ENCODE results near the gene NALCN. TPM values are rescaled to one million over a fixed set of nuclear protein-coding genes. Genes with fewer than 3 reads are reported as not detected.

Gene NALCN
- total RNA-seq, 4 donors from 2014 or later: 0.47 to 0.57 TPM; not detected in 2

DNA sequence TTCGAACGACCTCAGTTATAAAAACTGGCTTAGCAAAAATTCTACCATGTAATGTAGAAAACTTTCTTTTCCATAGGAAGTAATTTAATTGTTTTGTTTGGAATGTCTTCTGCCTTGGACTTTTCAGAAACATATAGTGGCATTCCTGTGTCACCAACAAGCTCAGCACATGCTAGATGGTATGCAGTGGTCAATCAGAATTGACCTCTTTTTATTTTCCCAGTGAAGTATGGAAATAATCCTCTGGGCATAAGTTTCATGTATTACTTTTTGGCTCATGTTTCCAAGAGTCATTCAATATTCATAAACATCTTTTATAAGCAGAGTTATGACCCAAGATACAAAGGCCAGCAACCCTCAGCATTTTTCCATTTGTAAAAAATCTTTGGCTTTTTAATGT lies 33.6 kb downstream of the NALCN start:
- WGBS, 2 donors: 78 to 81% methylated on average over 2 of the region's 2 CpGs
- Histone ChIP-seq H3K36me3 (no peaks in the 10 kb centered on the region), H3K27me3 (no peaks in the 10 kb centered on the region), H3K27ac (no peak overlapping the region), H3K4me3 (no peak overlapping the region), H3K4me1 (no peaks in the 10 kb centered on the region), H3K9me3 (no peaks in the 10 kb centered on the region)
- no peak for DNase-seq
- TF ChIP-seq POLR2A (IDR thresholded peaks at IDR 0.05): no peak
- no peak for TF ChIP-seq CTCF (IDR thresholded peaks at IDR 0.05)
- intact Hi-C loops (cut with DNase I): no loop called here

GRCh38 chr13:101382086-101382485 lies 34.2 kb downstream of the NALCN start:
- Histone ChIP-seq H3K4me3 (no peak overlapping the region), H3K27me3 (no peaks in the 10 kb centered on the region), H3K36me3 (no peaks in the 10 kb centered on the region), H3K9me3 (no peaks in the 10 kb centered on the region), H3K27ac (no peak overlapping the region), H3K4me1 (no peaks in the 10 kb centered on the region)
- 13 to 17% methylated on average over 2 of the region's 2 CpGs for WGBS, 2 donors
- TF ChIP-seq CTCF (IDR thresholded peaks at IDR 0.05) (no peak), POLR2A (IDR thresholded peaks at IDR 0.05) (no peak)
- intact Hi-C loops (cut with DNase I): no loop called here
- no peak for DNase-seq

- WGBS, 2 donors: 41 to 43% methylated on average over 3 of the region's 3 CpGs
- Histone ChIP-seq H3K27ac (no peak overlapping the region), H3K36me3 (no peaks in the 10 kb centered on the region), H3K4me3 (no peak overlapping the region), H3K27me3 (no peaks in the 10 kb centered on the region), H3K9me3 (no peaks in the 10 kb centered on the region), H3K4me1 (no peaks in the 10 kb centered on the region)
- DNase-seq: no peak
- intact Hi-C loops (cut with DNase I): no loop called here
- TF ChIP-seq CTCF (IDR thresholded peaks at IDR 0.05) (no peak), POLR2A (IDR thresholded peaks at IDR 0.05) (no peak)
Observed at GRCh38 chr13:101360525-101360924, 55.8 kb downstream of the NALCN start.

DNA sequence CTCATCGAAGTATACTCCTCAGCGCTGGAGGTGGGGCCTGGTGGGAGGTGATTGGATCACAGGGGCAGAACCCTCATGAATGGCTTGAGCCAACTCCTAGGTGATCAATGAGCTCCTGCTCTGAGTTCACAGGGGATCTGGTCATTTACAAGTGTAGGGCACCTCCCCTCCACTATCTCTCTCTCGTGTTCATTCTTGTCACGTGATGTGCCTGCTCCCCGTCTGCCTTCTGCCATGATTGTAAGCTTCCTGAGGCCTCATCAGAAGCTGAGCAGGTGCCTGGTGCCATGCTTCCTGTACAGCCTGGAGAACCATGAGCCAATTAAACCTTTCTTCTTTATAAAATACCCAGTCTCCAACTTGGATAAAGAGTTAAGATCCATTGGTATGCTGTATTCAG lies 61.4 kb downstream of the NALCN start:
- H3K4me1 ChIP-seq: no peaks in the 10 kb centered on the region
- H3K9me3 ChIP-seq: no peaks in the 10 kb centered on the region
- 71 to 90% methylated on average over 5 of the region's 5 CpGs for WGBS, 2 donors
- TF ChIP-seq CTCF (IDR thresholded peaks at IDR 0.05): no peak
- TF ChIP-seq POLR2A (IDR thresholded peaks at IDR 0.05): no peak
- no peaks in the 10 kb centered on the region for H3K27me3 ChIP-seq
- no peak overlapping the region for H3K4me3 ChIP-seq
- no peak overlapping the region for H3K27ac ChIP-seq
- DNase-seq: no peak
- intact Hi-C loops (cut with DNase I): no loop called here
- H3K36me3 ChIP-seq: no peaks in the 10 kb centered on the region

GRCh38 chr13:101346942-101347728 lies 69.2 kb downstream of the NALCN start:
- no peak overlapping the region for H3K4me3 ChIP-seq
- H3K4me1 ChIP-seq: no peaks in the 10 kb centered on the region
- no peak overlapping the region for H3K27ac ChIP-seq
- 68 to 70% methylated on average over 5 of the region's 5 CpGs for WGBS, 2 donors
- intact Hi-C loops (cut with DNase I): no loop called here
- no peak for DNase-seq
- TF ChIP-seq POLR2A (IDR thresholded peaks at IDR 0.05) (no peak), CTCF (IDR thresholded peaks at IDR 0.05) (no peak)
- H3K36me3 ChIP-seq: no peaks in the 10 kb centered on the region
- no peaks in the 10 kb centered on the region for H3K9me3 ChIP-seq
- H3K27me3 ChIP-seq: no peaks in the 10 kb centered on the region

All from esophagus squamous epithelium (tissue), 5 donors.